Measurements from ENCODE around the gene SGTB. TPM values are rescaled to one million over a fixed set of nuclear protein-coding genes. Genes with fewer than 3 reads are reported as not detected.

Gene SGTB
- total RNA-seq, 1 experiment from 2014 or later, result 9.8 TPM

GRCh38 chr5:65722575-65723403 lies 880 bp upstream of the SGTB start:
- H3K9me2 ChIP-seq (ENCODE audit: insufficient read depth), result no peaks in the 10 kb centered on the region
- peak overlapping the region; percentile 90 for H3K4me2 ChIP-seq
- TF ChIP-seq, protein P1, sequence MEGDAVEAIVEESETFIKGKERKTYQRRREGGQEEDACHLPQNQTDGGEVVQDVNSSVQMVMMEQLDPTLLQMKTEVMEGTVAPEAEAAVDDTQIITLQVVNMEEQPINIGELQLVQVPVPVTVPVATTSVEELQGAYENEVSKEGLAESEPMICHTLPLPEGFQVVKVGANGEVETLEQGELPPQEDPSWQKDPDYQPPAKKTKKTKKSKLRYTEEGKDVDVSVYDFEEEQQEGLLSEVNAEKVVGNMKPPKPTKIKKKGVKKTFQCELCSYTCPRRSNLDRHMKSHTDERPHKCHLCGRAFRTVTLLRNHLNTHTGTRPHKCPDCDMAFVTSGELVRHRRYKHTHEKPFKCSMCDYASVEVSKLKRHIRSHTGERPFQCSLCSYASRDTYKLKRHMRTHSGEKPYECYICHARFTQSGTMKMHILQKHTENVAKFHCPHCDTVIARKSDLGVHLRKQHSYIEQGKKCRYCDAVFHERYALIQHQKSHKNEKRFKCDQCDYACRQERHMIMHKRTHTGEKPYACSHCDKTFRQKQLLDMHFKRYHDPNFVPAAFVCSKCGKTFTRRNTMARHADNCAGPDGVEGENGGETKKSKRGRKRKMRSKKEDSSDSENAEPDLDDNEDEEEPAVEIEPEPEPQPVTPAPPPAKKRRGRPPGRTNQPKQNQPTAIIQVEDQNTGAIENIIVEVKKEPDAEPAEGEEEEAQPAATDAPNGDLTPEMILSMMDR (conservative IDR thresholded peaks at IDR 0.05), result no peak
- no peak for TF ChIP-seq EZH2 (IDR thresholded peaks at IDR 0.05; ENCODE audit: low read depth)
- H3K27ac ChIP-seq, result peak overlapping the region; percentile 48
- H3K4me3 ChIP-seq, result peak overlapping the region; percentile 61
- H4K20me1 ChIP-seq (ENCODE audit: insufficient read depth), result no peaks in the 10 kb centered on the region
- intact Hi-C loops (cut with micrococcal nuclease; ENCODE audit: unreplicated experiment), result loop anchor here (5.0 kb wide), 2 partner anchors 90 to 205 kb away; partner anchors contain the start of gene ERBIN
- H2AFZ ChIP-seq, result peak overlapping the region; percentile 90
- DNase-seq, result peak; percentile 10 to 45
- TSS peak; percentile 81 for BruUV-seq (replicated peaks)
- peaks cover 50% of the 10 kb centered on the region for H3K79me2 ChIP-seq (ENCODE audit: low read depth)
- ChIA-PET POLR2A (ENCODE audit: unreplicated experiment) (interaction anchor here (0.5 to 0.6 kb wide), 2 partner anchors 97 to 1072 kb away, joined by 4 to 5 read pairs; no protein-coding TSS in a partner anchor), CTCF (no interaction called here)
- H3K27me3 ChIP-seq (ENCODE audit: insufficient read depth, low read depth), result no peaks in the 10 kb centered on the region
- no peaks in the 10 kb centered on the region for H3K9me3 ChIP-seq (ENCODE audit: insufficient read depth, low read depth)
- H3F3A ChIP-seq (ENCODE audit: insufficient read depth, low read depth), result peaks cover 21% of the 10 kb centered on the region; the same call in 1 of the 2 replicates
- peaks cover 28% of the 10 kb centered on the region for H3K4me1 ChIP-seq (replicated peaks; ENCODE audit: insufficient read depth)
- H3K36me3 ChIP-seq (ENCODE audit: low read depth), result 0 out of 2 replicates have a peak, but pooled peaks cover 8% of the 10 kb centered on the region

- peak overlapping the region; percentile 90 for H3K4me2 ChIP-seq
- peaks cover 9% of the 10 kb centered on the region; the same call in 1 of the 2 replicates for H3F3A ChIP-seq (ENCODE audit: insufficient read depth, low read depth)
- BruUV-seq (replicated peaks), result TSS peak; percentile 58
- no peaks in the 10 kb centered on the region for H3K9me3 ChIP-seq (ENCODE audit: insufficient read depth, low read depth)
- no peak overlapping the region for H3K27ac ChIP-seq
- intact Hi-C loops (cut with micrococcal nuclease; ENCODE audit: unreplicated experiment), result loop anchor here (5.0 kb wide), 2 partner anchors 91 to 206 kb away; partner anchors contain the start of gene ERBIN
- POLR2A ChIA-PET (ENCODE audit: unreplicated experiment), result interaction anchor here (0.6 kb wide), 1 partner anchor 141 kb away, joined by 3 read pairs; no protein-coding TSS in a partner anchor
- no peaks in the 10 kb centered on the region; the same call in 1 of the 2 replicates for H3K9me2 ChIP-seq (ENCODE audit: insufficient read depth)
- H3K36me3 ChIP-seq (ENCODE audit: low read depth), result 0 out of 2 replicates have a peak, but pooled peaks cover 8% of the 10 kb centered on the region
- peak overlapping the region; percentile 95 for H2AFZ ChIP-seq
- peak overlapping the region; percentile 61 for H3K4me3 ChIP-seq
- DNase-seq, result peak in 1 of 2 experiments; percentile 20
- peaks cover 26% of the 10 kb centered on the region for H3K4me1 ChIP-seq (replicated peaks; ENCODE audit: insufficient read depth)
- CTCF ChIA-PET, result no interaction called here
- no peaks in the 10 kb centered on the region for H4K20me1 ChIP-seq (ENCODE audit: insufficient read depth)
- no peak for TF ChIP-seq EZH2 (IDR thresholded peaks at IDR 0.05; ENCODE audit: low read depth)
- TF ChIP-seq, protein P1 (conservative IDR thresholded peaks at IDR 0.05), result no peak
- H3K27me3 ChIP-seq (ENCODE audit: insufficient read depth, low read depth), result no peaks in the 10 kb centered on the region
- peaks cover 34% of the 10 kb centered on the region for H3K79me2 ChIP-seq (ENCODE audit: low read depth)
Measured at GRCh38 chr5:65721050-65721719, 724 bp downstream of the SGTB start.

DNA sequence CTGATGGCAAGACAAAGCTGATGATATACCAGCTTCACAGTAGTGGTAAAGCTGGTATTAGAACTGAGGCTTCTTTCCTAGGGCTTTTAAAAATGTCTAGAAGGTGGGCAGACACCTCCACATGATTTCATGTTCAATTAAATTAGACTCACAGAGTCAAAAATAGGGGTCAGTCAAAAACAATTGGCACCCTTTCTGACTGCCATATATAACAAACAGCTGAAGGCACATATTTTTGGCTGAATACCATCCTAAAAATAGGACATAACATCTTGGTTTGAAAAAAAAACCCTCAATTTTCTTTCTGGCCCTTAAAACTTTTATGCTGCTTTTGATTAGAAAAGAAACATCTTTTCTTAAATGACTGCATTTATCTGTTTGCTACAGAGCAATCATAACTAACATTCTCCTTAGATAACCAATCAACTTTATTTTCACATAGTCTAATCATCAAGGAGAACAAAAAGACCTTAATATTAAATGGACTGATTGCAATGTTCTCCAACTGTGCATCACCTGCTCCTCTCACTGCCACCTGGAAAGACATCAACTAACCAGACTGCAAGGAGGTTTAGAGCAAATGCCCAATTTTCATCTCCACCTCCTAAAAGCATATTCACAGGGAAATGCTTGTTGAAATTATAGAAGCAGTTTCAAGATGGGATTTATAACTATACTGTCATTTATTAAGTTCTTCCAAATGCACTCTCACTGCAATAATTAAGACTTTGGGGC lies 3.2 kb downstream of the SGTB start:
- Histone ChIP-seq H2AFZ (no peak overlapping the region), H3K79me2 (ENCODE audit: low read depth) (peaks cover 10% of the 10 kb centered on the region), H3K4me1 (replicated peaks; ENCODE audit: insufficient read depth) (peaks cover 12% of the 10 kb centered on the region), H3K9me3 (ENCODE audit: insufficient read depth, low read depth) (no peaks in the 10 kb centered on the region), H3F3A (ENCODE audit: insufficient read depth, low read depth) (peaks cover 9% of the 10 kb centered on the region; the same call in 1 of the 2 replicates), H3K4me2 (no peak overlapping the region), H3K27me3 (ENCODE audit: insufficient read depth, low read depth) (no peaks in the 10 kb centered on the region), H3K36me3 (ENCODE audit: low read depth) (no peaks in the 10 kb centered on the region), H3K9me2 (ENCODE audit: insufficient read depth) (no peaks in the 10 kb centered on the region; the same call in 1 of the 2 replicates), H3K27ac (no peak overlapping the region), H3K4me3 (no peak overlapping the region), H4K20me1 (ENCODE audit: insufficient read depth) (no peaks in the 10 kb centered on the region)
- no TSS peak for BruUV-seq (replicated peaks)
- intact Hi-C loops (cut with micrococcal nuclease; ENCODE audit: unreplicated experiment), result no loop called here
- ChIA-PET POLR2A (ENCODE audit: unreplicated experiment) (no interaction called here), CTCF (no interaction called here)
- no peak for DNase-seq
- TF ChIP-seq, protein P1 (conservative IDR thresholded peaks at IDR 0.05), result no peak
- TF ChIP-seq EZH2 (IDR thresholded peaks at IDR 0.05; ENCODE audit: low read depth), result no peak
